ENCODE results near the gene CTDSP1. TPM values are rescaled to one million over a fixed set of nuclear protein-coding genes. Genes with fewer than 3 reads are reported as not detected.
A peak's percentile ranks its signal among the peaks of the same experiment; 100 is the strongest.

Gene CTDSP1
- total and polyA plus RNA-seq, 10 donors = 65.6 to 184 (median 135) TPM

DNA sequence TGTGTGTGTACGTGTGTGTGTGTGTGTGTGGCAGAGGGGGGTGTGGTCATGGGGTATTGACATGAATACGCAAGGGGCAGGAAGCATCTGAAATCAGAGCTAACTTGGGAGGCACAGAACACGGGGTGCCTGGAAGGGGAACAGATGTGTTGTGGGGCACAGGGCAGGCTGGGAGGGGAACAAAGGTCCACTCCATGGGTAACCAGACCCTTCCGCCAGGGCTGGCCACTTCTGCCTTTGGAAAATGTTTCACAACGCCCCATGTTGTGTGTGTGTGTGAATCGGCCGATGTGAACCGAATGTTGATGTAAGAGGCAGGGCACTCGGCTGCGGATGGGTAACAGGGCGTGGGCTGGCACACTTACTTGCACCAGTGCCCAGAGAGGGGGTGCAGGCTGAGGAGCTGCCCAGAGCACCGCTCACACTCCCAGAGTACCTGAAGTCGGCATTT lies 17.7 kb upstream of the CTDSP1 start, which contains the start of gene SLC11A1:
SLC11A1 (plus strand) TSS at position 358 of the 451 bp plus-strand sequence. CDS start 96 bp downstream, outside the sequence.
- TF ChIP-seq POLR2AphosphoS5 (IDR thresholded peaks at IDR 0.05) = peak; percentile 80 to 91 (median 88)
- TF ChIP-seq, protein P1, sequence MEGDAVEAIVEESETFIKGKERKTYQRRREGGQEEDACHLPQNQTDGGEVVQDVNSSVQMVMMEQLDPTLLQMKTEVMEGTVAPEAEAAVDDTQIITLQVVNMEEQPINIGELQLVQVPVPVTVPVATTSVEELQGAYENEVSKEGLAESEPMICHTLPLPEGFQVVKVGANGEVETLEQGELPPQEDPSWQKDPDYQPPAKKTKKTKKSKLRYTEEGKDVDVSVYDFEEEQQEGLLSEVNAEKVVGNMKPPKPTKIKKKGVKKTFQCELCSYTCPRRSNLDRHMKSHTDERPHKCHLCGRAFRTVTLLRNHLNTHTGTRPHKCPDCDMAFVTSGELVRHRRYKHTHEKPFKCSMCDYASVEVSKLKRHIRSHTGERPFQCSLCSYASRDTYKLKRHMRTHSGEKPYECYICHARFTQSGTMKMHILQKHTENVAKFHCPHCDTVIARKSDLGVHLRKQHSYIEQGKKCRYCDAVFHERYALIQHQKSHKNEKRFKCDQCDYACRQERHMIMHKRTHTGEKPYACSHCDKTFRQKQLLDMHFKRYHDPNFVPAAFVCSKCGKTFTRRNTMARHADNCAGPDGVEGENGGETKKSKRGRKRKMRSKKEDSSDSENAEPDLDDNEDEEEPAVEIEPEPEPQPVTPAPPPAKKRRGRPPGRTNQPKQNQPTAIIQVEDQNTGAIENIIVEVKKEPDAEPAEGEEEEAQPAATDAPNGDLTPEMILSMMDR (IDR thresholded peaks at IDR 0.05 in 8 of 11, conservative IDR thresholded peaks at IDR 0.05 in 3 of 11) = peak in 2 of 11 experiments; percentile 17 to 45
- TF ChIP-seq POLR2A (IDR thresholded peaks at IDR 0.05) = no peak
- intact Hi-C loops (cut with DNase I; ENCODE audit: low total_unique reads) = no loop called here
- peaks cover 0 to 30% (median 0%) of the 10 kb centered on the region in 6 donors for H3K36me3 ChIP-seq
- 23 to 71% (median 57%) methylated on average over 8 to 13 of the region's 13 CpGs for WGBS, 5 donors
- H3K27ac ChIP-seq = peak within 1 kb of the TSS in 7 of 8 donors; percentile 76 to 95 (median 87)
- H3K27me3 ChIP-seq (replicated peaks in 1 of 7) = no peaks in the 10 kb centered on the region
- peak; percentile 93 for DNase-seq
- no peaks in the 10 kb centered on the region for H3K9me3 ChIP-seq
- H3K4me1 ChIP-seq = peaks cover 0 to 45% (median 3%) of the 10 kb centered on the region in 6 donors
- peak within 1 kb of the TSS in 5 of 8 donors; percentile 11 to 62 (median 39) for H3K4me3 ChIP-seq

DNA sequence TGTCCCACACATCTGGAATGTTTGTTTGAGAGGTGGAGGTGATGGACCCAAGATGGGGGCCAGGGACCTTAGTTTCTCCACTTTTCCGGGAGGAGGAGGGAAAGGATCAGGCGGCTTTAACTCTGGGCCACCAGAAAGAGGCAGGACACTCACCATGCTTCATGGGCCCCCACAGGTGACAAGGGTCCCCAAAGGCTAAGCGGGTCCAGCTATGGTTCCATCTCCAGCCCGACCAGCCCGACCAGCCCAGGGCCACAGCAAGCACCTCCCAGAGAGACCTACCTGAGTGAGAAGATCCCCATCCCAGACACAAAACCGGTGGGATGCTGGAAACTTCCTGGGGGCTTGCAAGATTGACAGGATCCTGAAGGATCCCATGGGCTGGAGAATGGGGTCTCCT lies 16.9 kb upstream of the CTDSP1 start:
- peaks cover 0 to 52% (median 11%) of the 10 kb centered on the region in 6 donors for H3K4me1 ChIP-seq
- no peaks in the 10 kb centered on the region for H3K9me3 ChIP-seq
- peaks cover 0 to 39% (median 0%) of the 10 kb centered on the region in 6 donors for H3K36me3 ChIP-seq
- intact Hi-C loops (cut with DNase I; ENCODE audit: low total_unique reads) = no loop called here
- peak overlapping the region in 7 of 8 donors; percentile 76 to 95 (median 87) for H3K27ac ChIP-seq
- TF ChIP-seq, protein P1 (IDR thresholded peaks at IDR 0.05 in 8 of 11, conservative IDR thresholded peaks at IDR 0.05 in 3 of 11) = no peak
- TF ChIP-seq POLR2A (IDR thresholded peaks at IDR 0.05) (no peak), POLR2AphosphoS5 (IDR thresholded peaks at IDR 0.05) (no peak)
- peak overlapping the region in 5 of 8 donors; percentile 11 to 62 (median 39) for H3K4me3 ChIP-seq
- 90 to 98% (median 93%) methylated on average over 4 to 6 of the region's 6 CpGs for WGBS, 5 donors
- DNase-seq = no peak
- H3K27me3 ChIP-seq (replicated peaks in 1 of 7) = peaks cover 0 to 6% (median 0%) of the 10 kb centered on the region in 7 donors

DNA sequence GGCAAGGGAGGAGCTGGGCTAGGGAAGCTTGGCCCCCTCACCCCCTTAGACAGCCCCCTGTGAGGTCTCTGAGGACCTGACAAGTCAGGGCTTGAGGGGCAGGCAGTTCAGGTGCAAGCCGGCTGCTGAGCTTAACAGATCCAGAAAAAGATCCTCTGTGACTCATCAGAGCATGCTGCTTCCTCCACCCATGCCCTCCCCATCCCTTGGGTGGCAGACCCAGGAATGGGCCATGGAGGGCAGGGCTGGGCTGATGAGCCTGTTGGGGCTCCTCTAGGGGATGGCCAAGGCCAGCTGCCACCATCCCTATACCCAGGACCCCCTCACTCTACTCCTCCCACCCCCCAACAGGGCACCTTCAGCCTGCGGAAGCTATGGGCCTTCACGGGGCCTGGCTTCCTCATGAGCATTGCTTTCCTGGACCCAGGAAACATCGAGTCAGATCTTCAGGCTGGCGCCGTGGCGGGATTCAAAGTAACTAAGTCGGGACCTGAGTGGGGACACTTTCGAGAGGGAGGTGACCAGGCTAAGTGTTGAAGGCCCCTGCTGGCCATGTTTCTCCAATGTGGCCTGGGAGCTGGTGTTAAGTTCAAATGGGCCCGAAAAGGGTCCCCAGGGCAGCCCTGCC lies 15.7 kb upstream of the CTDSP1 start:
- H3K27ac ChIP-seq = peak overlapping the region in 4 of 8 donors; percentile 87 to 95 (median 92)
- no peak for TF ChIP-seq POLR2A (IDR thresholded peaks at IDR 0.05)
- TF ChIP-seq, protein P1 (IDR thresholded peaks at IDR 0.05 in 8 of 11, conservative IDR thresholded peaks at IDR 0.05 in 3 of 11) = no peak
- peak in 2 of 3 donors; percentile 35 to 70 for TF ChIP-seq POLR2AphosphoS5 (IDR thresholded peaks at IDR 0.05)
- peak overlapping the region in 5 of 8 donors; percentile 11 to 62 (median 39) for H3K4me3 ChIP-seq

DNA sequence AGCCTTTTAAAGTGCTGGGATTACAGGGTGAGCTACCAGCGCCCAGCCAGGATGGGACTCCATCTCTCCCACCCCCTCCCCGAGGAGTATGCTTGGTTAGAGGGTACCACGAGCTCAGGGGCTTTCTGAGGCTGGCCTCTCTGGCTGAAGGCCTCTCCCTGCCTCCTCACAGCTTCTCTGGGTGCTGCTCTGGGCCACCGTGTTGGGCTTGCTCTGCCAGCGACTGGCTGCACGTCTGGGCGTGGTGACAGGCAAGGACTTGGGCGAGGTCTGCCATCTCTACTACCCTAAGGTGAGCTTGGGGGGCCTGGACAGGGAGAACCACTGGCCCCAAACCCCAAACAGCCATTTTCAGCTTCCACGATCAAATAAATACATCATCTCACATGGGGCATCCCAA lies 14.7 kb upstream of the CTDSP1 start:
- Histone ChIP-seq H3K27ac (peak overlapping the region in 2 of 8 donors; percentile 93 to 95), H3K27me3 (replicated peaks in 1 of 7) (peaks cover 0 to 11% (median 0%) of the 10 kb centered on the region in 7 donors), H3K4me3 (peak overlapping the region in 3 of 8 donors; percentile 39 to 62 (median 42)), H3K9me3 (no peaks in the 10 kb centered on the region), H3K36me3 (peaks cover 0 to 61% (median 0%) of the 10 kb centered on the region in 6 donors), H3K4me1 (peaks cover 0 to 63% (median 16%) of the 10 kb centered on the region in 6 donors)
- TF ChIP-seq POLR2AphosphoS5 (IDR thresholded peaks at IDR 0.05) = peak in 2 of 3 donors; percentile 11 to 61
- TF ChIP-seq, protein P1 (IDR thresholded peaks at IDR 0.05 in 8 of 11, conservative IDR thresholded peaks at IDR 0.05 in 3 of 11) = no peak
- no peak for DNase-seq
- intact Hi-C loops (cut with DNase I; ENCODE audit: low total_unique reads) = no loop called here
- WGBS, 5 donors = 78 to 91% (median 85%) methylated on average over 9 of the region's 9 CpGs

More for the DNA sequence above, 15.7 kb upstream of the CTDSP1 start:
- DNase-seq = peak; percentile 73
- intact Hi-C loops (cut with DNase I; ENCODE audit: low total_unique reads) = no loop called here
- WGBS, 5 donors = 83 to 96% (median 89%) methylated on average over 9 to 10 of the region's 10 CpGs
- peaks cover 0 to 51% (median 0%) of the 10 kb centered on the region in 6 donors for H3K36me3 ChIP-seq
- peaks cover 0 to 11% (median 0%) of the 10 kb centered on the region in 7 donors for H3K27me3 ChIP-seq (replicated peaks in 1 of 7)
- H3K4me1 ChIP-seq = peaks cover 0 to 55% (median 16%) of the 10 kb centered on the region in 6 donors
- H3K9me3 ChIP-seq = no peaks in the 10 kb centered on the region

All from spleen (tissue), 11 donors.